Choroid plexus epithelial cell (primary cell): ENCODE results near the gene PSMC3IP.
"Not testable (repeated sequence)": the region's sequence is repeated elsewhere in the genome, so short reads cannot be mapped to it uniquely, and the experiment has no call there.

Source experiments
- DNase-seq: peaks from one replicate; pipeline ENCODE4 v3.0.0-alpha.2; 2010; ENCODE audit warnings: low read depth
- H3K4me3 ChIP-seq: 2 replicates; pipeline ENCODE4 v1.5.1; 2011; ENCODE audit warnings: low read depth, mild to moderate bottlenecking, control low read depth, low read length, moderate library complexity
- TF ChIP-seq, protein P1 (sequence below): conservative IDR thresholded peaks from 2 replicates; pipeline ENCODE4 v1.5.1; 2011; ENCODE audit warnings: low read depth, mild to moderate bottlenecking, control low read depth, inconsistent platforms, low read length, moderate library complexity

PSMC3IP gene, protein sequence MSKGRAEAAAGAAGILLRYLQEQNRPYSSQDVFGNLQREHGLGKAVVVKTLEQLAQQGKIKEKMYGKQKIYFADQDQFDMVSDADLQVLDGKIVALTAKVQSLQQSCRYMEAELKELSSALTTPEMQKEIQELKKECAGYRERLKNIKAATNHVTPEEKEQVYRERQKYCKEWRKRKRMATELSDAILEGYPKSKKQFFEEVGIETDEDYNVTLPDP

DNA sequence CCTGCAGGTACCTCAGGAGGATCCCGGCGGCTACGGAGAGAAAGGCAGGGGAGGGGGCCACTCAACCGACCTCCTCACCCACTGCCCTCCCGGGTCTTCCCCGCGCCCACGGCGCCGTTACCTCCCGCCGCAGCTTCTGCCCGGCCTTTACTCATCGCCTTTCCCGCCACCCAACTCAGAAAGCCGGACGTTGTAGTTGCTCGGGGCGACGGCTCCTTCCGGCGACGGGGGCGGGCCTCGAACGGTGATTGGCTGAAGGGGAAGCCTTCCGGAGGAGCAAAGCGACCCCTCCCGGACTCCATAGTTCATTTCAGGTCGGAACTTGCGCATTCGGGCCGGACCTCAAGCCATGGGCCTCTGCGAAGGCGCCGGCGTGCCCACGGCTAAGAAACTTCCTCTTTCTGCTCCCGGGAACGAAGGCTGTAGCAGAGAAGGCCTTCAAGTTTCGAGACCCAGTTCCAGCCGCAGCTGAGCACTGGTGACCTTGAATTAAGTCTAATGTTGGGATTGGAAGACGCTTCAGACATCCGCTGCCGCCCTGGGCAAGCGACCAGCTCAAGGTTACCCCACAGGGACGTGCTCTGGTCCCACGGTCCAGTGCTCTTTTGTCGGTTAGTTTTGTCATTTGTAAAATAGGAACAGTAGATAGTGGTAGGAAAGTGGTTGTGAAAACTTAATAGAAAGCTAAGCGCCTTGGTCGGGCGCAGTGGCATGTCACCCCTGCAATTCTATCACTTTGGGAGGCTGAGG is at the start of gene PSMC3IP:
PSMC3IP (minus strand) TSS at position 198 of the 750 bp plus-strand sequence; CDS start at position 155, 43 bp downstream.
- H3K4me3 ChIP-seq: peak within 1 kb of the TSS; percentile 88
- peak; percentile 96 for DNase-seq
- TF ChIP-seq, protein P1, sequence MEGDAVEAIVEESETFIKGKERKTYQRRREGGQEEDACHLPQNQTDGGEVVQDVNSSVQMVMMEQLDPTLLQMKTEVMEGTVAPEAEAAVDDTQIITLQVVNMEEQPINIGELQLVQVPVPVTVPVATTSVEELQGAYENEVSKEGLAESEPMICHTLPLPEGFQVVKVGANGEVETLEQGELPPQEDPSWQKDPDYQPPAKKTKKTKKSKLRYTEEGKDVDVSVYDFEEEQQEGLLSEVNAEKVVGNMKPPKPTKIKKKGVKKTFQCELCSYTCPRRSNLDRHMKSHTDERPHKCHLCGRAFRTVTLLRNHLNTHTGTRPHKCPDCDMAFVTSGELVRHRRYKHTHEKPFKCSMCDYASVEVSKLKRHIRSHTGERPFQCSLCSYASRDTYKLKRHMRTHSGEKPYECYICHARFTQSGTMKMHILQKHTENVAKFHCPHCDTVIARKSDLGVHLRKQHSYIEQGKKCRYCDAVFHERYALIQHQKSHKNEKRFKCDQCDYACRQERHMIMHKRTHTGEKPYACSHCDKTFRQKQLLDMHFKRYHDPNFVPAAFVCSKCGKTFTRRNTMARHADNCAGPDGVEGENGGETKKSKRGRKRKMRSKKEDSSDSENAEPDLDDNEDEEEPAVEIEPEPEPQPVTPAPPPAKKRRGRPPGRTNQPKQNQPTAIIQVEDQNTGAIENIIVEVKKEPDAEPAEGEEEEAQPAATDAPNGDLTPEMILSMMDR: peak; percentile 46

DNA sequence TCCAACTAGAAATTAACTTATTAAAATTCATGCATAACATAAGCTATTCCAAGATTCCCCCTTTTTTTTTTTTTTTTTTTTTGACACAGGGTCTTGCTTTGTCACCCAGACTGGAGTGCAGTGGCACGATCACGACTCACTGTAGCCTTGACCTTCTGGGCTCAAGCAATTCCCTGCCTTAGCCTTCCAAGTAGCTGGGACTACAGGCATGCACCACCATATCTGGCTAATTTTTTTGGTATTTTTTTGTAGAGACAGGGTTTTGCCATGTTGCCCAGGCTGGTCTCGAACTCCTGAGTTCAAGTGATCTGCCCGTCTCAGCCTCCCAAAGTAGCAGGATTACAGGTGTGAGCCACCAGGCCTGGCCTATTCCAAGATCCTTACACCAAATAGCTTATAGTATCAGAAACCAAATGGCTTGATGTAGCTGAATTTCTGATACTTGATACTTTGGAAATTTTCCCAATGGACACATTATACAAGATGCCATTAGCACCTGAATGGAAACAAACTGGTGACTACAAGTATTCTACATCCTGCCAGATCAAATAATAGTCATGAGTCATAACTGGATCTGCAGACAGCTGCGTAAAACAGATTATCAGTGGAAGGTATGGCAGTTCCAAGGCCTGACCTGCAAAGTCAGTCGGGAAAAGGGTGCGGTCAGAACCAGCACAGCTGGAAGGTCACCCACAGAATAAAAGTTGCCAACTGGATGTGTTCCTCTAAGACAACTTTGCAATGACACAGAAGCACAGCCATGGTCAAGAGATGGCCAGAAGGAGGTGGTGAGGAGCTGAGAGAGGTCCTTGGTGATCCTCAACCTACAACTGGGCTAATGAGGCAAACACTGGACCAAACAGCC is 46.4 kb upstream of the PSMC3IP start:
- peak; percentile 17 for DNase-seq
- no peak overlapping the region for H3K4me3 ChIP-seq
- TF ChIP-seq, protein P1: peak; percentile 23

DNA sequence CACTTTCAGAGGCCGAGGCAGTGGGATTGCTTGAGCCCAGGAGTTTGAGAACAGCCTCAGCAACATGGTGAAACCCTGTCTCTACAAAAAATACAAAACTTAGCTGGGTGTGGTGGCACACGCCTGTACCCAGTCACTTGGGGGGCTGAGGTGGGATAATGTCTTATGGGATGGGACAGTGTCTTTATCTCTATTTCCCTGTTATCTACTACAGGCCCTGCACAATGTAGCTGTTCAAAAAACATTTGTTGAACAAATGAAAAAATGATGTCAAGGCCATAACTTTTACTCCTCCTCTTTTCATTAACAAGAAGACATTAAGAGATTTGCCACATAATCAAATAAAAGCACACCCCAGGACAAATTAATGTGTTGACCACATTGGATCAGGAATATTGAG is 45.7 kb upstream of the PSMC3IP start:
- DNase-seq: no peak
- TF ChIP-seq, protein P1: no peak
- no peak overlapping the region for H3K4me3 ChIP-seq

DNA sequence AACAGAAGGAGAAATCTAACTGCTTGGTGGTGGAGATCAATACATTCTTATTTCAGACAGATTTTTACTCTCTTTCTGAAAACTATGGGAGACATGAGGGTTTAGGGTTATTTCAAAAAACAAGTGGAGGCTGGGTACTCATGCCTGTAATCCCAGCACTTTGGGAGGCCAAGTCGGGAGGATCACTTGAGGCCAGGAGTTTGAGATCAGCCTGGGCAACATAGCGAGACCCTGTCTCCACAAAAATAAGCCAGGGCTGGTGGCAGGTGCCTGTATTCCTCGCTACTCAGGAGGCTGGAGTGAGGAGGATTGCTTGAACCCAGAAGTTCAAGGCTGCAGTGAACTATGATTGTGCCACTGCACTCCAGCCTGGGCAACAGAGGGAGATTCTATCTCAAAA is 44.5 kb upstream of the PSMC3IP start:
- not testable (repeated sequence) for H3K4me3 ChIP-seq, DNase-seq

DNA sequence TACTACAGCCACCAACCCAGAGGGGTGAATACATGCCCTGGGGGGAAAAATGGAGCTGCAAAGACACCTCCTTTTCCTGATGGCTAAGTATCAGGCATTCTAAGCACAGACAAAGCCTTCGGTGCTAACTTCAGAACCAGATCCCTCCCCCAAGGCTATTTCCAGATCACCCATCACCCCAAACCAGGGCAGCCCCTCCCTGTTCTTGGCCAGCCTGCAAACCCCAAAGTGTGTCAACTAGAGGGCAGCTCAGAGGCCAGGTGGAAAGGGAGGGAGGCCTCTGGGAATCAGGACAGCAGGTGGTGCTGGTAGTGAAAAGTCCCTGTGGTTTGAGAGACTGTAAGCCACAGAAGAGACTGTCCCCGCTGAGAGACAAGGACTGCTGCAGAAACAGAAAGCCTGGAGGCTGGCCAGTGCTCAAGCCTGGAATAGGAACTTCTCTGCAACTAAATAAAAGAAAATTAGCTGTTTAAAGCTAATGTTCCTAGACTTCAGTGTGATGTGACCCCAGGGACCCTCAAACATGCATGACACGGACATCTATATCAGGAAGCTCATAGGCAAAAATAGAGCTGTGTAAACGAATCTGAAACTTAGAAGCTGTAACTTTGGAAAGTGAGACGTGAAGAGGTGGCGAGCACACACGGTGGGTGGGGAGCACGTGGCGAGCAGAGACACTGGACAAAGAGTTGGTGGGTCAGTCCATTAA is 41.1 kb upstream of the PSMC3IP start:
- TF ChIP-seq, protein P1: peak; percentile 27
- DNase-seq: peak; percentile 26
- no peak overlapping the region for H3K4me3 ChIP-seq

DNA sequence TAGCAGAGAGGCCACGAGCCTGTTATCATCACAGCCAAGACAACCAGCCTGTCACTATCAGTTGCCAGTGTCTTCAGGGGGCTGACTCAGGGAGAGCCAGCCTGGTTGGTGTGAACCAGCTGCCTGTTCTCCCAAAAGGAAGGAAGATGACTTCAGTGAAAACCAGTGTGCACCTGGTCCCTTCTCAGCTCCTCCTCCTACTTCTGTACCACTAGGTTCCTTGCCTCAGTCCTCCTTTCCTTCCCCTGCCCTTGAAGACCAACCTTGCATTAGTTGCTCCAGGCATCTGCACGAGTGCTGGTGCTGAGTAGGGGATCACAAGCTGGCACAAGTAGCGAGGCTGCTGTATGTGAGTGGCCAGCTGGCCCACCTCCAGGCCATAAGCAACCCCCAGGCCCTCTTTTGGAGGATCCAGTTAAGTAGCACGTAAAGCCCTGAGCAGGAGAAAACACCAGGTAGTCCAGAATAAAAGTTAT is 40.5 kb upstream of the PSMC3IP start:
- no peak for DNase-seq
- no peak overlapping the region for H3K4me3 ChIP-seq
- TF ChIP-seq, protein P1: no peak
